SK-N-SH (cell line): Measurements from ENCODE around the gene CNTNAP2.

Experiments
- CTCF ChIP-seq: fragments of 200-600 bp; sonication (generic); IDR thresholded peaks from 2 replicates; pipeline ENCODE4 v1.6.1; 2017; ENCODE audit warnings: antibody characterized with exemption, mild to moderate bottlenecking, moderate library complexity
- EP300 ChIP-seq, 2 experiments: IDR thresholded peaks; 2 replicates each; pipeline versions ENCODE4 v1.4.0 to v1.6.1; 2012; ENCODE audit warnings: borderline replicate concordance in 1 of 2, low read depth in 1 of 2, low read length in 1 of 2
- NRF1 ChIP-seq: IDR thresholded peaks from 2 replicates; pipeline ENCODE4 v1.6.1; 2012; ENCODE audit warnings: low read depth, mild to moderate bottlenecking, low read length
- REST ChIP-seq: IDR thresholded peaks from 2 replicates; pipeline ENCODE4 v1.6.1; 2012; ENCODE audit warnings: mild to moderate bottlenecking, low read depth, low read length, moderate library complexity
- RFX5 ChIP-seq: IDR thresholded peaks from 2 replicates; pipeline ENCODE4 v1.6.1; 2012; ENCODE audit warnings: mild to moderate bottlenecking, improper control_type of control experiment, low read length
- USF1 ChIP-seq: IDR thresholded peaks from 2 replicates; pipeline ENCODE4 v1.4.0; 2012; ENCODE audit warnings: low read depth, borderline replicate concordance

DNA sequence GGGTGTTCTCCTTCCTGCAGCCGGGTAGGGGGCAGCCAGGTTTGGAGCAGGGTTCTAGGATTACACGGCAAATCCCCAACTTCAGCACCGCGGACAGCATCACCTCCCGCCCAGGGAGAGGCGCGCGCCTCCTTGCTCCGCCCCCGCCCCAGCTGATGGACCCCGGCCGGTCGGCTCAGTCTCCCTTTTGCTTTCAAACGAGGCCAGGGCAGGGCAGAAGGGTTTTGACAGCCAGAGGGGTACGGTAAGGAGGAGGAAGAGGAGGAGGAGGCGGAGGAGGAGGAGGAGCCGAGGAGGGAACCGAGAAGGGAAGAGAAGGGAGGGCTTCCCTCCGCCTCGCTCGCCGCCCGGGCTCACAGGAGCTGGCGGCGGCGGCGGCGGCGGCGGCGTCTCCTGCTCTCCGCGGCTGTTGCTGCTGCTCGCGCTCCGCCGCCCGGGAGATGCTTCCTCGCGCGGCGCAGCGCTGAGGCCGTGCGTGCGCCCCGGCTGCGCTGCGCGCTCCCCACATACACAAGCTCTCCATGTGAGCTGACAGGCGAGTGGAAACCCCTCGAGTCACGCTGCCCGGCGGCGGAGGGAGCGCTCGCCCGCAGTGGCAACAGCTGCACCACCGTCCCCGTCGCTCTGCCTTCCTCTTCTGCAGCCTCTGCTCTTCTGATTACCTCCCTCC is 615 bp upstream of the CNTNAP2 start:
- no peak for TF ChIP-seq EP300 (IDR thresholded peaks at IDR 0.05; ENCODE audit: borderline replicate concordance in 1 of 2, low read depth in 1 of 2, low read length in 1 of 2)
- no peak for TF ChIP-seq USF1
- peak; percentile 98 for TF ChIP-seq REST
- TF ChIP-seq NRF1 = 0 out of 2 replicates have a peak, but pooled peaks have one; percentile 2
- TF ChIP-seq RFX5 = no peak; the same call in 1 of the 2 replicates
- peak; percentile 23 for TF ChIP-seq CTCF
